ENCODE measurements around the gene CNTNAP5. TPM values are rescaled to one million over a fixed set of nuclear protein-coding genes. Genes with fewer than 3 reads are reported as not detected.
"Not testable (repeated sequence)": the region's sequence is repeated elsewhere in the genome, so short reads cannot be mapped to it uniquely, and the experiment has no call there.

The CNTNAP5 gene
- total and polyA plus RNA-seq, 8 donors: 0.03 to 0.29 (median 0.10) TPM; not detected in 4

DNA sequence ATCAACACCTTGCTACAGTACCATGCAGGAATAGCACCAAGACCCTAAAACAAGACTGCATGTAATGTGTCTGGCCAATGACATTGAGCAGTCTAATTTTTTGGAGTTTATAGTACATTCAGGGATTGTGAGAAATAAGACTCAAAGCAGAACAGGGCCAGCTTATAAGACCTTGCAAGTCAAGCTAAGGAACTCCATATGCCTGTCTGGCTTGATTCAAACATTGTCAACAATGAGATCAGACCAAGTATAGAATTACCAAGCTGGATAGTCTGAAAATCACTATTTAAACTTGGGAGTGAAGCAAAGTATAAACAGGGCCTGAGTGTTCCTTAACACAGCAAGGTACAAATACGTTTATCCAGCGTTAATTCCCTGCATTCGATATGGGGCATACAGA is 370.9 kb downstream of the CNTNAP5 start:
- no peak for ATAC-seq

DNA sequence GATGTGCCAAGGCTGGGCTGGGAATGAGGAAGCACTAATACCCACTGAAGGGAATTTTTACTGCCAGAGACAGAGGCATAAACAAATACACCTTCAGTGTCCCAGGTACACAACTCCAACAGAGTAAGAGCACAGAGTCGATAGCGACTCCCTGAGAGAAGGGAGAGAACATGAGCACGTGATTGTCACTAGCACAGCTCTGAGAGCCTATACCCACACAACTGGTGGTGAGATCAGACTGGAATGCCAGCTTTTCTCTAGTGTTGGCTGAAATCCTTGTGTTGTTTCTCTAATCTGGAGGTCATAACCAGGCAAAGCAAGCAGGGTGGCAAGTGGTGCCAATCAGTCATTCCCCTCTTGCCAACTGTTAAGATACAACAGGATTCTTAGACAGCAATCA is 377.2 kb downstream of the CNTNAP5 start:
- no peak overlapping the region for H3K27ac ChIP-seq
- no peaks in the 10 kb centered on the region for H3K27me3 ChIP-seq
- no peaks in the 10 kb centered on the region for H3K4me1 ChIP-seq
- DNase-seq (peak in 1 of 4 donors; percentile 6), ATAC-seq (peak; percentile 23)
- TF ChIP-seq, protein P1, sequence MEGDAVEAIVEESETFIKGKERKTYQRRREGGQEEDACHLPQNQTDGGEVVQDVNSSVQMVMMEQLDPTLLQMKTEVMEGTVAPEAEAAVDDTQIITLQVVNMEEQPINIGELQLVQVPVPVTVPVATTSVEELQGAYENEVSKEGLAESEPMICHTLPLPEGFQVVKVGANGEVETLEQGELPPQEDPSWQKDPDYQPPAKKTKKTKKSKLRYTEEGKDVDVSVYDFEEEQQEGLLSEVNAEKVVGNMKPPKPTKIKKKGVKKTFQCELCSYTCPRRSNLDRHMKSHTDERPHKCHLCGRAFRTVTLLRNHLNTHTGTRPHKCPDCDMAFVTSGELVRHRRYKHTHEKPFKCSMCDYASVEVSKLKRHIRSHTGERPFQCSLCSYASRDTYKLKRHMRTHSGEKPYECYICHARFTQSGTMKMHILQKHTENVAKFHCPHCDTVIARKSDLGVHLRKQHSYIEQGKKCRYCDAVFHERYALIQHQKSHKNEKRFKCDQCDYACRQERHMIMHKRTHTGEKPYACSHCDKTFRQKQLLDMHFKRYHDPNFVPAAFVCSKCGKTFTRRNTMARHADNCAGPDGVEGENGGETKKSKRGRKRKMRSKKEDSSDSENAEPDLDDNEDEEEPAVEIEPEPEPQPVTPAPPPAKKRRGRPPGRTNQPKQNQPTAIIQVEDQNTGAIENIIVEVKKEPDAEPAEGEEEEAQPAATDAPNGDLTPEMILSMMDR (IDR thresholded peaks at IDR 0.05): no peak
- no peak overlapping the region for H3K4me3 ChIP-seq
- peaks cover 0 to 2% of the 10 kb centered on the region in 2 donors for H3K9me3 ChIP-seq
- intact Hi-C loops (cut with DNase I): no loop called here
- no peaks in the 10 kb centered on the region for H3K36me3 ChIP-seq

More for the DNA sequence above, 370.9 kb downstream of the CNTNAP5 start:
- TF ChIP-seq, protein P1 (IDR thresholded peaks at IDR 0.05): no peak
- no peaks in the 10 kb centered on the region for H3K27me3 ChIP-seq
- no peaks in the 10 kb centered on the region for H3K36me3 ChIP-seq
- H3K4me1 ChIP-seq: no peaks in the 10 kb centered on the region
- H3K9me3 ChIP-seq: no peaks in the 10 kb centered on the region
- no peak overlapping the region for H3K27ac ChIP-seq
- intact Hi-C loops (cut with DNase I): no loop called here
- no peak for DNase-seq
- H3K4me3 ChIP-seq: no peak overlapping the region

DNA sequence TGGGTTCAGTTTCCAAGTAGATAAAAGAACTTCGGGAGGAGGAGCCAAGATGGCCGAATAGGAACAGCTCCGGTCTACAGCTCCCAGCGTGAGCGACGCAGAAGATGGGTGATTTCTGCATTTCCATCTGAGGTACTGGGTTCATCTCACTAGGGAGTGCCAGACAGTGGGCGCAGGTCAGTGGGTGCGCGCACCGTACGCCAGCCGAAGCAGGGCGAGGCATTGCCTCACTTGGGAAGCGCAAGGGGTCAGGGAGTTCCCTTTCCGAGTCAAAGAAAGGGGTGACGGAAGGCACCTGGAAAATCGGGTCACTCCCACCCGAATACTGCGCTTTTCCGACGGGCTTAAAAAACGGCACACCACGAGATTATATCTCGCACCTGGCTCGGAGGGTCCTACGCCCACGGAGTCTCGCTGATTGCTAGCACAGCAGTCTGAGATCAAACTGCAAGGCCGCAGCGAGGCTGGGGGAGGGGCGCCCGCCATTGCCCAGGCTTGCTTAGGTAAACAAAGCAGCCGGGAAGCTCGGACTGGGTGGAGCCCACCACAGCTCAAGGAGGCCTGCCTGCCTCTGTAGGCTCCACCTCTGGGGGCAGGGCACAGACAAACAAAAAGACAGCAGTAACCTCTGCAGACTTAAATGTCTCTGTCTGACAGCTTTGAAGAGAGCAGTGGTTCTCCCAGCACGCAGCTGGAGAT is 382.9 kb downstream of the CNTNAP5 start:
- ATAC-seq; H3K27ac ChIP-seq; H3K9me3 ChIP-seq; H3K27me3 ChIP-seq; H3K4me1 ChIP-seq; DNase-seq; intact Hi-C loops (cut with DNase I); H3K36me3 ChIP-seq; H3K4me3 ChIP-seq: not testable (repeated sequence)

DNA sequence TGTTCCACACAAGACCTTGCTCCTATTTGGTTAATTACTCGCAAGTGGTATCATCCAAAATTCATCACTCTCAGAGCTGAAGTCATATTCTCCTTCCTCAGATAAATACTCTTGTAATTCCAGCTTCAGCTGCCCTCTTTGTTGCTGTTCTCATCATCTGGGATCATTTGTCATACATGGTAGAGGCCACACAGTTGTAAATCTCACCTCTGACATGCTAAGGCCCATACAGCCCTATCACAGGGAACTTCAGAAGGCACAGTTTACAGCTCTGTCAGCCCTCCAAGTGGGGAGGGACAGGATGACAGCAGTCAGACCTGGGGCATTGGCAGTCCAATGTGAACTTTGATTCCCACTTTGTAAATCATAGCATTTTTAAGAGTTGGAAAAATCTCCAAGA is 399.0 kb downstream of the CNTNAP5 start:
- Histone ChIP-seq H3K9me3 (no peaks in the 10 kb centered on the region), H3K27ac (no peak overlapping the region), H3K4me3 (no peak overlapping the region), H3K27me3 (no peaks in the 10 kb centered on the region), H3K36me3 (no peaks in the 10 kb centered on the region), H3K4me1 (no peaks in the 10 kb centered on the region)
- intact Hi-C loops (cut with DNase I): no loop called here
- ATAC-seq: no peak
- TF ChIP-seq, protein P1 (IDR thresholded peaks at IDR 0.05): no peak
- no peak for DNase-seq

DNA sequence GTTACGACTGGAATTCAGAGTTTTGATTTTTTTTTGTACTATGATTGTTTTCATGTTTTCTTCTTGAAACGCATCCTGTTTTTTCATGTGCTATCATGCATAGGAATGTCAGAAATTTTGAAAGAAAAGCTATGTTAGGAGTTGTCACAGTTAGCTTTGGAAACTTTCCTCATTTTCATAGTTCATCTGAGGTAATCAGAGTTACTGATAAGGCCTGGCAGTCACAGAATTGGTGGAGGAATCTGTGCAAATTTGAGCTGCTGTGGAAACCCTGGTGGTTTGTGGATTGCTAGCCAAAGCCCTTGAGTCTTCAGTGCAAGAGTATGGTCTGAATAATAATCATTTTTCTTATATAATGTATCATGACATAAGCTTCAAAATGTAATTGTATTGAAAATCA is 401.0 kb downstream of the CNTNAP5 start:
- TF ChIP-seq, protein P1 (IDR thresholded peaks at IDR 0.05): no peak
- Histone ChIP-seq H3K27ac (no peak overlapping the region), H3K4me3 (no peak overlapping the region), H3K9me3 (no peaks in the 10 kb centered on the region), H3K4me1 (no peaks in the 10 kb centered on the region), H3K27me3 (no peaks in the 10 kb centered on the region), H3K36me3 (no peaks in the 10 kb centered on the region)
- intact Hi-C loops (cut with DNase I): no loop called here
- ATAC-seq (no peak), DNase-seq (no peak)

DNA sequence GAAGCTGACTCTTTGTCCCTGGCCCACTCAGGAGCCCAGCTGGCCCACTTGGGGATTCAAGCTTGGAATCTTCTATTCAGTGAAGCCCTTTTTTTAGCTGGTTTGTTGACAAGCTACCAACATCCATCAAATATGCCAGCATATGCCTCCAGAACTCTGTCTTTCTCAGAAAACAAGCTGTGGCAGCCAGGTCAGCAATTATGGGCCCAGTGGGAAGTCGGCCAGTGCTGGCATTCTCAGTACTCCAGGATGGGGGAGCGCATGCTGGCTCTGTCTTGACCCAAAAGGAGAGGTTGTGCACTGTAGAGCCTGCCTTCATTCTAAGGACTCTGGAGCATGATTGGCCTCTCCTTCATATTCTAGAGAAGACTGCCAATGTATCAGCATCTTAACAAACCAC is 401.5 kb downstream of the CNTNAP5 start:
- no peaks in the 10 kb centered on the region for H3K4me1 ChIP-seq
- H3K27me3 ChIP-seq: no peaks in the 10 kb centered on the region
- H3K36me3 ChIP-seq: no peaks in the 10 kb centered on the region
- no peak for DNase-seq
- intact Hi-C loops (cut with DNase I): no loop called here
- no peak overlapping the region for H3K4me3 ChIP-seq
- H3K27ac ChIP-seq: no peak overlapping the region
- TF ChIP-seq, protein P1 (IDR thresholded peaks at IDR 0.05): no peak
- no peak for ATAC-seq
- H3K9me3 ChIP-seq: no peaks in the 10 kb centered on the region

All from left lung (tissue), 10 donors.